ENCODE data around the gene SMAD4. TPM values are rescaled to one million over a fixed set of nuclear protein-coding genes. Genes with fewer than 3 reads are reported as not detected.

Gene SMAD4
- total and polyA plus RNA-seq, 2 donors: 25.3 to 85.0 TPM

GRCh38 chr18:51030537-51031258 lies 685 bp downstream of the SMAD4 start:
- Histone ChIP-seq H3K27me3 (ENCODE audit: control insufficient read depth in 2 of 2, insufficient read depth in 1 of 2, low read length in 1 of 2) (no peaks in the 10 kb centered on the region), H3K4me3 (ENCODE audit: low read length in 2 of 2) (peak overlapping the region; percentile 60 to 98), H3K27ac (ENCODE audit: low read depth in 1 of 2, low read length in 1 of 2) (peak overlapping the region; percentile 91 to 99), H3K4me1 (ENCODE audit: control insufficient read depth in 2 of 2, insufficient read depth in 2 of 2, low read length in 2 of 2) (peaks cover 13 to 25% of the 10 kb centered on the region in 2 donors), H3K9me3 (ENCODE audit: control insufficient read depth in 2 of 2, insufficient read depth in 1 of 2, low read length in 1 of 2) (no peaks in the 10 kb centered on the region), H3K36me3 (ENCODE audit: control insufficient read depth in 2 of 2, insufficient read depth in 2 of 2, low read length in 1 of 2) (peaks cover 0 to 10% of the 10 kb centered on the region in 2 donors)
- under 1% methylated on average over 62 of the region's 66 CpGs for WGBS
- peak in 8 of 9 donors; percentile 23 to 73 (median 46) for DNase-seq (ENCODE audit: low read depth in 6 of 9, low spot score in 9 of 9)

- H3K4me1 ChIP-seq (ENCODE audit: control insufficient read depth in 2 of 2, insufficient read depth in 2 of 2, low read length in 2 of 2): peaks cover 13 to 25% of the 10 kb centered on the region in 2 donors
- no peak overlapping the region for H3K27ac ChIP-seq (ENCODE audit: low read depth in 1 of 2, low read length in 1 of 2)
- H3K4me3 ChIP-seq (ENCODE audit: low read length in 2 of 2): no peak overlapping the region
- 63% methylated on average over 5 of the region's 5 CpGs for WGBS
- no peaks in the 10 kb centered on the region for H3K27me3 ChIP-seq (ENCODE audit: control insufficient read depth in 2 of 2, insufficient read depth in 1 of 2, low read length in 1 of 2)
- DNase-seq (ENCODE audit: low read depth in 6 of 9, low spot score in 9 of 9): no peak
- peaks cover 0 to 3% of the 10 kb centered on the region in 2 donors for H3K36me3 ChIP-seq (ENCODE audit: control insufficient read depth in 2 of 2, insufficient read depth in 2 of 2, low read length in 1 of 2)
- H3K9me3 ChIP-seq (ENCODE audit: control insufficient read depth in 2 of 2, insufficient read depth in 1 of 2, low read length in 1 of 2): no peaks in the 10 kb centered on the region
These were observed 2.2 kb downstream of the SMAD4 start for GRCh38 chr18:51032193-51032592.

- Histone ChIP-seq H3K36me3 (ENCODE audit: control insufficient read depth in 2 of 2, insufficient read depth in 2 of 2, low read length in 1 of 2) (peaks cover 0 to 3% of the 10 kb centered on the region in 2 donors), H3K9me3 (ENCODE audit: control insufficient read depth in 2 of 2, insufficient read depth in 1 of 2, low read length in 1 of 2) (no peaks in the 10 kb centered on the region), H3K27me3 (ENCODE audit: control insufficient read depth in 2 of 2, insufficient read depth in 1 of 2, low read length in 1 of 2) (no peaks in the 10 kb centered on the region), H3K4me3 (ENCODE audit: low read length in 2 of 2) (no peak overlapping the region), H3K4me1 (ENCODE audit: control insufficient read depth in 2 of 2, insufficient read depth in 2 of 2, low read length in 2 of 2) (peaks cover 7 to 8% of the 10 kb centered on the region in 2 donors), H3K27ac (ENCODE audit: low read depth in 1 of 2, low read length in 1 of 2) (no peak overlapping the region)
- DNase-seq (ENCODE audit: low read depth in 6 of 9, low spot score in 9 of 9): no peak
- 87% methylated on average over 2 of the region's 2 CpGs for WGBS
These were observed 7.2 kb downstream of the SMAD4 start for GRCh38 chr18:51037230-51037629.

GRCh38 chr18:51038110-51038509 lies 8.1 kb downstream of the SMAD4 start:
- H3K4me1 ChIP-seq (ENCODE audit: control insufficient read depth in 2 of 2, insufficient read depth in 2 of 2, low read length in 2 of 2): peaks cover 6 to 7% of the 10 kb centered on the region in 2 donors
- peaks cover 0 to 3% of the 10 kb centered on the region in 2 donors for H3K36me3 ChIP-seq (ENCODE audit: control insufficient read depth in 2 of 2, insufficient read depth in 2 of 2, low read length in 1 of 2)
- no peak overlapping the region for H3K27ac ChIP-seq (ENCODE audit: low read depth in 1 of 2, low read length in 1 of 2)
- H3K4me3 ChIP-seq (ENCODE audit: low read length in 2 of 2): no peak overlapping the region
- H3K9me3 ChIP-seq (ENCODE audit: control insufficient read depth in 2 of 2, insufficient read depth in 1 of 2, low read length in 1 of 2): no peaks in the 10 kb centered on the region
- no peak for DNase-seq (ENCODE audit: low read depth in 6 of 9, low spot score in 9 of 9)
- WGBS: 94% methylated on average over 6 of the region's 6 CpGs
- no peaks in the 10 kb centered on the region for H3K27me3 ChIP-seq (ENCODE audit: control insufficient read depth in 2 of 2, insufficient read depth in 1 of 2, low read length in 1 of 2)

GRCh38 chr18:51039138-51040112 lies 9.4 kb downstream of the SMAD4 start:
- Histone ChIP-seq H3K27ac (ENCODE audit: low read depth in 1 of 2, low read length in 1 of 2) (no peak overlapping the region), H3K27me3 (ENCODE audit: control insufficient read depth in 2 of 2, insufficient read depth in 1 of 2, low read length in 1 of 2) (no peaks in the 10 kb centered on the region), H3K4me1 (ENCODE audit: control insufficient read depth in 2 of 2, insufficient read depth in 2 of 2, low read length in 2 of 2) (peaks cover 4 to 5% of the 10 kb centered on the region in 2 donors), H3K36me3 (ENCODE audit: control insufficient read depth in 2 of 2, insufficient read depth in 2 of 2, low read length in 1 of 2) (peaks cover 0 to 3% of the 10 kb centered on the region in 2 donors), H3K9me3 (ENCODE audit: control insufficient read depth in 2 of 2, insufficient read depth in 1 of 2, low read length in 1 of 2) (no peaks in the 10 kb centered on the region), H3K4me3 (ENCODE audit: low read length in 2 of 2) (no peak overlapping the region)
- 65% methylated on average over 8 of the region's 8 CpGs for WGBS
- DNase-seq (ENCODE audit: low read depth in 6 of 9, low spot score in 9 of 9): no peak

- H3K4me3 ChIP-seq (ENCODE audit: low read length in 2 of 2): no peak overlapping the region
- no peaks in the 10 kb centered on the region for H3K4me1 ChIP-seq (ENCODE audit: control insufficient read depth in 2 of 2, insufficient read depth in 2 of 2, low read length in 2 of 2)
- no peak overlapping the region for H3K27ac ChIP-seq (ENCODE audit: low read depth in 1 of 2, low read length in 1 of 2)
- DNase-seq (ENCODE audit: low read depth in 6 of 9, low spot score in 9 of 9): no peak
- H3K9me3 ChIP-seq (ENCODE audit: control insufficient read depth in 2 of 2, insufficient read depth in 1 of 2, low read length in 1 of 2): no peaks in the 10 kb centered on the region
- no peaks in the 10 kb centered on the region for H3K27me3 ChIP-seq (ENCODE audit: control insufficient read depth in 2 of 2, insufficient read depth in 1 of 2, low read length in 1 of 2)
- 97% methylated on average over 3 of the region's 3 CpGs for WGBS
- peaks cover 0 to 2% of the 10 kb centered on the region in 2 donors for H3K36me3 ChIP-seq (ENCODE audit: control insufficient read depth in 2 of 2, insufficient read depth in 2 of 2, low read length in 1 of 2)
These were observed 11.8 kb downstream of the SMAD4 start for GRCh38 chr18:51041677-51042352.

GRCh38 chr18:51044928-51045585 lies 15.0 kb downstream of the SMAD4 start:
- H3K9me3 ChIP-seq (ENCODE audit: control insufficient read depth in 2 of 2, insufficient read depth in 1 of 2, low read length in 1 of 2): no peaks in the 10 kb centered on the region
- no peak for DNase-seq (ENCODE audit: low read depth in 6 of 9, low spot score in 9 of 9)
- no peaks in the 10 kb centered on the region for H3K4me1 ChIP-seq (ENCODE audit: control insufficient read depth in 2 of 2, insufficient read depth in 2 of 2, low read length in 2 of 2)
- H3K36me3 ChIP-seq (ENCODE audit: control insufficient read depth in 2 of 2, insufficient read depth in 2 of 2, low read length in 1 of 2): peaks cover 6 to 15% of the 10 kb centered on the region in 2 donors
- no peak overlapping the region for H3K27ac ChIP-seq (ENCODE audit: low read depth in 1 of 2, low read length in 1 of 2)
- no peak overlapping the region for H3K4me3 ChIP-seq (ENCODE audit: low read length in 2 of 2)
- 88% methylated on average over 2 of the region's 2 CpGs for WGBS
- H3K27me3 ChIP-seq (ENCODE audit: control insufficient read depth in 2 of 2, insufficient read depth in 1 of 2, low read length in 1 of 2): no peaks in the 10 kb centered on the region

- Histone ChIP-seq H3K4me3 (ENCODE audit: low read length in 2 of 2) (no peak overlapping the region), H3K9me3 (ENCODE audit: control insufficient read depth in 2 of 2, insufficient read depth in 1 of 2, low read length in 1 of 2) (no peaks in the 10 kb centered on the region), H3K4me1 (ENCODE audit: control insufficient read depth in 2 of 2, insufficient read depth in 2 of 2, low read length in 2 of 2) (no peaks in the 10 kb centered on the region), H3K27ac (ENCODE audit: low read depth in 1 of 2, low read length in 1 of 2) (no peak overlapping the region), H3K36me3 (ENCODE audit: control insufficient read depth in 2 of 2, insufficient read depth in 2 of 2, low read length in 1 of 2) (peaks cover 6 to 24% of the 10 kb centered on the region in 2 donors), H3K27me3 (ENCODE audit: control insufficient read depth in 2 of 2, insufficient read depth in 1 of 2, low read length in 1 of 2) (no peaks in the 10 kb centered on the region)
- no peak for DNase-seq (ENCODE audit: low read depth in 6 of 9, low spot score in 9 of 9)
- 100% methylated on average over 1 of the region's 1 CpG for WGBS
These were observed 18.2 kb downstream of the SMAD4 start for GRCh38 chr18:51048190-51048589.
